Hypothalamus (tissue), 51 donors: ENCODE results near the gene TMPRSS9.
"Not testable (repeated sequence)": the region's sequence is repeated elsewhere in the genome, so short reads cannot be mapped to it uniquely, and the experiment has no call there.

Source experiments
- DNase-seq, 51 donors: peaks; one replicate each; lab custom pipeline; 2025; lab: John Stamatoyannopoulos, UW

Gene TMPRSS9

GRCh38 chr19:2339644-2340310, 20.3 kb upstream of the TMPRSS9 start:
- DNase-seq: no peak

DNA sequence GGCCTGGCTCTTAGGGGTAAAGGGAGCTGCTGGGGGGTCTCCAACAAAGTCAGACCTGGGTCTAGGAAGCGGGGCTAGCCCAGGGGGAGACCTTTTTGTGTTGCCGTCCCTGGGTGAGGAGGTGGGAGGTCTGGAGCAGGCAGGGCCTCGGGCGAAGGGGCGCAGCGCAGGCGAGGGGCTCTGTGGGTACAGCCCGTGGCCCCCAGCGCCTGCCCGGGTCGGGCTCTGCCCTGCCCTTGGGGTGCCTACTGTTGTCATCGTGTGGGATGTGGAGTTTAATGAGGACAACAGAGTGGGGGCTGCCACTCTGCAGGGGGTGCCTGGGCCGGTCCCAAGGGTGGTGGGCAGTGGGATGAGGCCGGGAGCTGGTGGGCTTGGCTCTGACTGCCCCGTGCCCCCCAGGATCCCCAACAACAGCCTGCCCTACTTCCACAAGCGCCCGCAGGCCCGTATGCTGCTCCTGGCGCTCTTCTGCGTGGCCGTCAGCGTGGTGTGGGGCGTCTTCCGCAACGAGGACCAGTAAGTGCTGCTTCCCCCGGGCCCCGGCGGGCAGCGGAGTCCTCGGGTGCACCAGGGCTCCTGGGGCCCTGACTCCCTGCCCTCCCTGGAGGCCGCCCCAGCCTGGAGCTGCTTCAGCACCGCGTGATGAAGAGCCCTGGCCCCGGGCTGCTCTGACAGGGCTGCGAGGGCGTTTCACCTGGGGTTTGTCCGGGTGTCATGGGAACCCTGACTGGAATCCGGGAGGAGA, 19.4 kb upstream of the TMPRSS9 start:
- no peak for DNase-seq

DNA sequence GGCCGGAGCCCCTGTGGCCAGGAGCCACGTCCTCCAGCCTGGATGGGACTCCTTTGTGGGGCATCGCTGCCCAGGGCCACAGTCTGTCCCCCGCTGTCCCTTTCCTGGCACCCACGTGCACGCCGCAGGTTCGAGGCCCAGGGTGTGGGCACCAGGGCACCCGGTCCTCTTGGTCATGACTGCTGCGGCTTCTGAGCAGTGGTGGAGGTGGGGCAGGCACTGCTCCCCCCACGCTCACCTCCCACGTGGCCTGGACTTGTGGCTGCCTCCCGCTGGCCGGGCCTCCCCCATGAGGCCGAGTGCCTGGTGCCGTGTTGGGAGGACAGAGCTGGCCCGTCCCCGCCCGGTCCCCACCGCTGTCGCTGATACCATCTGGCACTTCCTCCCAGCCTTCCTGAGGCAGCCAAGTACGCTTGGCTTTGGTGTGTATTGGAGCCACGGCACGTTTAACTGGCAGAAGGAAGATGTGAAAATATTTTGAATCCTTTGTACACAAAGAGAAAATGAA, 18.8 kb upstream of the TMPRSS9 start:
- no peak for DNase-seq

GRCh38 chr19:2341982-2342381, 18.1 kb upstream of the TMPRSS9 start:
- no peak for DNase-seq

DNA sequence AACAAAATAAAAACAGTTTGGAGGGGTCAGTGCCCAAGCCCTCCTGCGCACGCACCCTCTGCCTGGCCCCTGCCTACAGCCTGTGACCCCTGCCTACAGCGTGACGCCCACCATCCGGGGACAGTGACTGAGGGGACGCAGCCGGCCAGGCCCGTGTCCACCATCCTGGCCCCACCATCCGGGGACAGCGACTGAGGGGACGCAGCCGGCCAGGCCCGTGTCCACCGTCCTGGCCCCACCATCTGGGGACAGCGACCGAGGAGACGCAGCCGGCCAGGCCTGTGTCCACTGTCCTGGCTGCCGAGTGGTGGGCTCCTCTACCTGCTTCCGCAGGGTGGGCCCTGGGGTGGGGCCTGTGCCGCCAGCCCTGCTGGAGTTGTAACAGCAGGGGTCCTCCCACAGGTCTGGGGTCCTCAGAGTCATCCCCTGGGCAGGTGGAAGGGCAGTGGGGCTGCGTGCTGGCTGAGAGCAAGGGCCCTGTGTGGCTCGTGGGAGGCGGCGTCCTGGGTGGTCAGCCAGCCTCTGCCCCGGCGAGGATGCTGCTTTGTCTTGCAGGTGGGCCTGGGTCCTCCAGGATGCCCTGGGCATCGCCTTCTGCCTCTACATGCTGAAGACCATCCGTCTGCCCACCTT, 17.3 kb upstream of the TMPRSS9 start:
- no peak for DNase-seq

DNA sequence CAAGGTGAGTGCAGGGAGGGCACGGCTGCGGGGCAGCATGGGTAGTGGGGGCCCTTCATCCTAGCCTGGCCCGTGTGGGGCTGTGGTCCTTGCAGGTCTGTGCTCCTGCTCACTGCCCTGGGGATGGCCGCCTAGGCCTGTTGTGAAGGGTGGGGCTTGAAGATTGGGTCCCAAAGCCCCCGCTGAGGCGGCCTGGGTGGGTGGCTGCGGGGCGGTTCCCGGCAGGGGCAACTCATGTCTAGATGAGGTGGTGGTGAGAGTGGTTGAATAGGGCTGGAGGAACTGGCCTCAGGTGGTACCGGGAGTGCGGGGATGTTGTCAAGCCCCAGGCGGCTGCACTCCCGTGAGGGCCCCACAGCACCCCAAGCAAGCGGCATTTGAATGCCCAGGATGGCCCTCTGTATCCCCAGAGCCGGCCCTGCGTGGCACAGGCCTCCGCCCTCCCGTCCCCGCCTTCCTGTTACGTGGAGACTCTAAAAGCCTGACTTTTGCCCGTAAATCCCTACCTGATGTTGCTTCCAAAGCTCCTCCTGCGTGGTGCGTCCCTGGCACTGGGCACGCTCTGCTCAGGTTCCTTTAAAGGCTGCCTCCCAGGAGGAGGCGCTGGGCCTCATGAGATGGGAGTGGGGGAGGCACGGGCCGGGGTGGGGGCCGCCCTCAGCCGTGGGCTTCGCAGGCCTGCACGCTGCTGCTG, 16.6 kb upstream of the TMPRSS9 start:
- DNase-seq: no peak

DNA sequence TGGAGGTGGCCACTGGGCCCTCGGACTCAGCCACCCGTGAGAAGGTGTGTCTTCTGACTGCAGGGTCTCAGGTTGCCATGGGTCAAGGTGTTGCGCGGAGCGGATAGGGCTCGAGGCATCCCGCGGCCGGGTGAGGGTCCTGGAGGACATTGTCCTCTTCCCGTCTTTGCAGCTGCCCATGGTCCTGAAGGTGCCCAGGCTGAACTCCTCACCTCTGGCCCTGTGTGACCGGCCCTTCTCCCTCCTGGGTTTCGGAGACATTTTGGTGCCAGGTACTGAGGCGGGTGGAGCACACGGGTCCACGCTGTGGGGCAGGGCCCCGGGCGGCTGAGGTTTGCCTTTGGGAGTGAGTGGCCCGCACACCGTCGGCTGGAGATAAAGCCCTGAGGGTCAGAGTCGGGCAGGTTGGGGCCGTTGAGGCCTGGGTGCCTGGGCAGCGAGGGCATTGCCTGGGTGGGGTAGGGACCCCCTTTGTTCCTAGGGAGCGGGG, 15.6 kb upstream of the TMPRSS9 start:
- no peak for DNase-seq

- DNase-seq: no peak
These were observed 15.0 kb upstream of the TMPRSS9 start for GRCh38 chr19:2345076-2345475.

- DNase-seq: peak in 6 of 51 donors; percentile 8 to 32 (median 22)
These were observed 14.0 kb upstream of the TMPRSS9 start for GRCh38 chr19:2345794-2346663.

GRCh38 chr19:2349818-2350217, 10.2 kb upstream of the TMPRSS9 start:
- DNase-seq: not testable (repeated sequence)

- no peak for DNase-seq
These were observed 9.4 kb upstream of the TMPRSS9 start for GRCh38 chr19:2350656-2351055.

DNA sequence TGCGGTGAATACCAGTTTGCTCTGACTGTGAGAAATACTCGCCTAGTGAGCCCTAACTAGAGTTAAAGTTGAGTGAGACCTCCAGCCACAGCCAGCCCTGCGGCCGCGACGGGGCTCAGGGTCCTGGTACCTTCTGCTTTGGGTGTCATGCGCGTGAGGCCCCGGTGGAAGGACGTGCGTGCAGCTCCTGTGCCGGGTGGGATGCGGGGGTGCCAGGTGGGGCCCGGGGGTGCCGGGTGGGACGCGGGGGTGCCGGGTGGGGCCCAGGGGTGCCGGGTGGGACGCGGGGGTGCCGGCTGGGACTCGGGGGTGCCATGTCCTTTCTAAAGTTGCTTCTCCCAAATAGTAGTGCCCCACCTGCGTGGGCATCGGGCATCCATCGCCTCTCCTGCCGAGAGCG, 8.5 kb upstream of the TMPRSS9 start:
- no peak for DNase-seq

DNA sequence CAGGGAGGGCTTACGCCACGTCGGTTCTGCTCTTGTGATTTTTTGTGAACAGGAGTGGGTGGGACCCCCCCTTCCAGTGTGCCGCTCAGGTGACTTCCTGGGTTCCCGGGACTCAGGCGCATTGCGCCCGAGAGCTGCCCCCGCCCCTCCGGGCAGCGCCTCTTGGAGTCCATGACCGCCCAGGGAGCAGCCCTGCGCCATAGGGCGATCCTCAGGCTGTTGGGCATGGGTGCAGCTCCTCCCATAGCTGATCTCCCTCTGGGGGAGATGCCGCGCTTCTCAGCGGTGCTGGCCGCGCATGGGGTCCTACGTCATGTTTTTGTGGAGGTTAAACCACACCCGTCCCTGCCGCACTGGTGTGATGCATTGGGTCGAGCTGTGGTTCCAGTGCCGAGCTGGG, 7.9 kb upstream of the TMPRSS9 start:
- DNase-seq: no peak

- DNase-seq: no peak
These were observed 6.7 kb upstream of the TMPRSS9 start for GRCh38 chr19:2353159-2353886.

- DNase-seq: no peak
These were observed 6.0 kb upstream of the TMPRSS9 start for GRCh38 chr19:2353887-2354592.

DNA sequence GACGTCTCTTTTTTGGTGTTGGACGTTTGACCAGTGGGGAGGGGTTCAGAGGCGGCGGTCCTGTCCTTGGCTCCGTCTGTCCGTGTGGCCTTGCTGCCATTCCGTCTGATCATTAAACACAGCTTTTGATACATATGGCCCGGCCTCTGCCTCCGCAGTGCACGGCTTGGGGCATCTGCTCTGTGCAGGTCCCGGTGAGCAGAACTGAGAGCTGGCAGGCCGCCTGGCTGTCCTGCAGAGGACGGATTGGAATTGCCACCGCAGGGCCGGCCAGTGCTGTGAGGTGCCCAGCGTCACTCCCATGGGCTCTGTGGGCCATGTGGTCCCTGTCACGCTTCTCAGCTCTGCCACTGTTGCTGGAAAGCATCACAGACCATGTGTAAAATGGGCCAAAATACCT, 5.4 kb upstream of the TMPRSS9 start:
- DNase-seq: no peak

DNA sequence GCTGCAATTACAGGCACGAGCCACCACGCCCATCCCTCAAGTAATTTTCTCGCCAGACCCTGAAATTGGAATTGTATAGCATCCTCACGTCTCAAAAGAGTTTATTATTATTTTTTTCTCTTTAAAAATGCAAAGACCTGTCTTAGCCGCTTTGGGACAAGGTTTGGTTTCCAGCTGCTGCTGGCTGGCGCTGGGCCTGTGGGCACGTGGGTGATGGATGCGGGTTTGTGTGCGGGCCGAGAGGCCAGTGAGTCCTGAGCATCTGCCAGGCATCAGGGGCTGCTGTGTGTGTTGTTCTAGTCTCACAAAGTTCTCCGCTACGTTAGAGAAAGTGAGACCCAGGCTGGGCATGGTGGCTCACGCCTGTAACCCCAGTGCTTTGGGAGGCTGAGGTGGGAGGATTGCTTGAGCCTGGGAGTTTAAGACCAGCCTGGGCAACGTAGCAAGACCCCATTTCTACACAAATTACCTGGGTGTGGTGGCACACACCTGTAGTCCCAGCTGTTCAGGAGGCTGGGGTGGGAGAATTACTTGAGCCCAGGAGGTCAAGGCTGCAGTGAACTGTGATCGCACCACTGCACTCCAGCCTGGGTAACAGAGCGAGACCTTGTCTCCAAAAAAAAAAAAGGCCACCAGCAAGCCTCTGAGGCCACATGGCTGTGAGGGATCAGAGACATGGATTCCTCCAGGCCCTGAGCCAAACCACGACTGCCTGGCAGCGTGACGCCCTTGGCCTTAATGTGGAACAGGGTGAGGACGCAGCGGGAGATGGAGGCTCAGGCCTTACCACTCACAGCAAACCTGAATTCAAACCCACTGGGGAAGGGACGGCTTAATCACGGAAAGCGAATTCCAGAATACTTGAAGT, 4.7 kb upstream of the TMPRSS9 start:
- DNase-seq: no peak
